Dedifferentiated amniotic fluid mesenchymal stem cell (primary cell): ENCODE data around the gene YAE1.

Experiments used
- DNase-seq: peaks from one replicate; pipeline ENCODE4 v3.0.0-alpha.2; 2016; ENCODE audit errors: extremely low spot score

The YAE1 gene

GRCh38 chr7:39608278-39608677 is 42.1 kb downstream of the YAE1 start:
- no peak for DNase-seq

GRCh38 chr7:39609113-39609934 is 43.1 kb downstream of the YAE1 start:
- DNase-seq = peak; percentile 55

GRCh38 chr7:39609935-39610263 is 43.7 kb downstream of the YAE1 start:
- DNase-seq = no peak

- no peak for DNase-seq
Observed at GRCh38 chr7:39613577-39613976, 47.4 kb downstream of the YAE1 start.

- DNase-seq = no peak
Observed at GRCh38 chr7:39614299-39614698, 48.1 kb downstream of the YAE1 start.

- no peak for DNase-seq
Observed at GRCh38 chr7:39615350-39615975, 49.3 kb downstream of the YAE1 start.

GRCh38 chr7:39616138-39616537 is 49.9 kb downstream of the YAE1 start:
- no peak for DNase-seq

- DNase-seq = no peak
Observed at GRCh38 chr7:39617005-39617404, 50.8 kb downstream of the YAE1 start.

GRCh38 chr7:39618868-39619267 is 52.7 kb downstream of the YAE1 start:
- DNase-seq = no peak

GRCh38 chr7:39620486-39620885 is 54.3 kb downstream of the YAE1 start:
- no peak for DNase-seq

- DNase-seq = peak; percentile 51
Observed at GRCh38 chr7:39621261-39621660, 55.1 kb downstream of the YAE1 start.

- DNase-seq = no peak
Observed at GRCh38 chr7:39621784-39622411, 55.7 kb downstream of the YAE1 start.
